CD4-positive, CD25-positive, alpha-beta regulatory T cell (primary cell): ENCODE measurements around the gene AIG1. TPM values are rescaled to one million over a fixed set of nuclear protein-coding genes. Genes with fewer than 3 reads are reported as not detected.

Source experiments
- ATAC-seq, 2 donors: fragments of 150-1000 bp; cut with Tn5 transposase; one replicate each; pipeline ENCODE4 v1.10.0; 2021; ENCODE audit warnings: low read depth in 2 of 2, moderate number of reproducible peaks in 2 of 2, moderate library complexity in 1 of 2
- DNase-seq, 3 donors: peaks; one replicate each; pipeline versions ENCODE4 v3.0.0 to v3.0.0-alpha.2; 2012 to 2022; ENCODE audit warnings: mixed read lengths in 1 of 3
- H3K27ac ChIP-seq: one replicate; pipeline ENCODE4 v1.7.0; 2013; ENCODE audit warnings: mild to moderate bottlenecking, low read length; ENCODE audit not compliant: insufficient read depth, poor library complexity, severe bottlenecking
- H3K27me3 ChIP-seq: one replicate; pipeline ENCODE4 v1.7.0; 2013; ENCODE audit warnings: low read length; ENCODE audit not compliant: control insufficient read depth, insufficient read depth
- H3K36me3 ChIP-seq: one replicate; pipeline ENCODE4 v1.7.0; 2013; ENCODE audit warnings: mild to moderate bottlenecking, low read length, moderate library complexity; ENCODE audit not compliant: control insufficient read depth, insufficient read depth
- H3K4me1 ChIP-seq: 2 replicates; pipeline ENCODE4 v1.7.0; 2013; ENCODE audit warnings: mild to moderate bottlenecking, low read length; ENCODE audit not compliant: insufficient read depth, control insufficient read depth, poor library complexity, severe bottlenecking
- H3K4me3 ChIP-seq: one replicate; pipeline ENCODE4 v1.7.0; 2013; ENCODE audit warnings: low read depth, mild to moderate bottlenecking, low read length, moderate library complexity
- H3K9me3 ChIP-seq, 2 experiments: 1 replicate in 1 of 2; 2 replicates in 1 of 2; pipeline ENCODE4 v1.7.0; 2013; ENCODE audit warnings: low read length in 2 of 2, mild to moderate bottlenecking in 1 of 2, moderate library complexity in 1 of 2; ENCODE audit not compliant: control insufficient read depth in 2 of 2
- H3K27ac Mint-ChIP-seq, 3 donors: one replicate each; pipeline ENCODE4 v1.8.0; 2020 to 2022; ENCODE audit warnings: mild to moderate bottlenecking in 3 of 3, mixed read lengths in 3 of 3, moderate library complexity in 2 of 3
- H3K27me3 Mint-ChIP-seq: one replicate; pipeline ENCODE4 v1.8.0; 2022; ENCODE audit warnings: mild to moderate bottlenecking, mixed read lengths
- H3K36me3 Mint-ChIP-seq: one replicate; pipeline ENCODE4 v1.8.0; 2020; ENCODE audit warnings: mixed read lengths
- H3K4me1 Mint-ChIP-seq, 4 donors: one replicate each; pipeline ENCODE4 v1.8.0; 2020 to 2022; ENCODE audit warnings: mixed read lengths in 4 of 4, mild to moderate bottlenecking in 1 of 4
- H3K4me3 Mint-ChIP-seq, 4 donors: one replicate each; pipeline ENCODE4 v1.8.0; 2020 to 2022; ENCODE audit warnings: mild to moderate bottlenecking in 4 of 4, mixed read lengths in 4 of 4, moderate library complexity in 3 of 4
- H3K9me3 Mint-ChIP-seq, 7 donors: one replicate each; pipeline ENCODE4 v1.8.0; 2020 to 2022; ENCODE audit warnings: mixed read lengths in 7 of 7, mild to moderate bottlenecking in 3 of 7, moderate library complexity in 2 of 7
- polyA plus RNA-seq, 4 donors: library from polyadenylated mRNA; unstranded; fragments of 300-500 nt; fragmentation: Illumina TruSeq; gene quantifications; one replicate each; pipeline ENCODE4 v1.2.3, GENCODE V29; 2021
- total RNA-seq: library from RNA; stranded (reverse); gene quantifications from one replicate; pipeline ENCODE4 v1.2.3, GENCODE V29; 2022

The AIG1 gene
- total and polyA plus RNA-seq, 5 donors from 2014 or later = 4.2 to 19.6 (median 13.9) TPM

DNA sequence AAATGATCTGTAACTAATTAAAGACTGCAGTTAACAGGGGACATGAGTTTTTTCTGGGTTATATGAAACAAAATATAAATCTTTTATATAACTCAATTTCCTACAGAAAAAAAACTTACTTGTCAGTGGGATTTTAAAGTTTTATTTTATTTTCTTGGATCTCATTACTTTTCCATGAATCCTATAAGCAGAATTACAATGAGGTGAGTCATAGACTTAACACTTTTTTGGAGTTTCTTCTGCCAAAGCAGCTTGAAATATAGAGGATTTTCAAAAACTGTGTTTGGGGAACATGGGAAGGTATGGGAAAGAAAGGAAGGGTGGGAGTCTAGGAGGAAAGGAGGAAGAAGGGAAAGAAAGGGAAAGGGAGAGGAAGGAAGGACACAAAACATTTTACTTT is 130.7 kb downstream of the AIG1 start:
- no peaks in the 10 kb centered on the region for H3K27me3 Mint-ChIP-seq
- H3K9me3 ChIP-seq = no peaks in the 10 kb centered on the region
- no peak overlapping the region for H3K4me3 Mint-ChIP-seq
- DNase-seq (no peak), ATAC-seq (no peak)
- no peaks in the 10 kb centered on the region for H3K9me3 Mint-ChIP-seq
- no peaks in the 10 kb centered on the region for H3K4me1 Mint-ChIP-seq
- no peak overlapping the region for H3K27ac ChIP-seq
- H3K36me3 Mint-ChIP-seq = peaks cover 29% of the 10 kb centered on the region
- no peak overlapping the region for H3K4me3 ChIP-seq
- no peaks in the 10 kb centered on the region for H3K4me1 ChIP-seq
- H3K36me3 ChIP-seq = no peaks in the 10 kb centered on the region
- no peaks in the 10 kb centered on the region for H3K27me3 ChIP-seq
- H3K27ac Mint-ChIP-seq = no peak overlapping the region

DNA sequence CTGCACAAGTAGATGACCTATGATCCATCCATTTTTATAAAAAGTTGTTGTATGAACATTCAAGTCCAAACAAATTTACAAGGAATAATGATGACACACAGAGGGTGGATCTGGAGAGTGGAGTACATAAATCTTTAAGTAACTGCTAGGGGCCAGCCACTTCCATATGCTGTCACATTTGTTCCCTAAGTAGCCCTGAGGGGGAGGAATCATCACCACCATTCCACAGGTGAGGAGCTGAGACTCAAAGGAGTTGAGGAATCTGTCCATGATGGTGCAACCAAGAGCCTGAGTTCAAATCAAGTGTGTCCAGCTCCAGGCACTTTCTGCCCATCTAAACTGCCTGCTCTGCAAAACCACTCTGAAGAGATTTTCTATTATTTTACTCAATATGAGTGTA is 132.1 kb downstream of the AIG1 start:
- no peaks in the 10 kb centered on the region for H3K9me3 ChIP-seq
- no peaks in the 10 kb centered on the region for H3K27me3 Mint-ChIP-seq
- no peak overlapping the region for H3K4me3 ChIP-seq
- H3K4me1 ChIP-seq = no peaks in the 10 kb centered on the region
- no peak overlapping the region for H3K27ac Mint-ChIP-seq
- no peaks in the 10 kb centered on the region for H3K36me3 ChIP-seq
- no peaks in the 10 kb centered on the region for H3K4me1 Mint-ChIP-seq
- H3K27ac ChIP-seq = no peak overlapping the region
- peaks cover 28% of the 10 kb centered on the region for H3K36me3 Mint-ChIP-seq
- H3K27me3 ChIP-seq = no peaks in the 10 kb centered on the region
- ATAC-seq = no peak
- H3K9me3 Mint-ChIP-seq = no peaks in the 10 kb centered on the region
- H3K4me3 Mint-ChIP-seq = no peak overlapping the region
- DNase-seq = no peak

GRCh38 chr6:143193571-143194094 is 132.9 kb downstream of the AIG1 start:
- no peaks in the 10 kb centered on the region for H3K36me3 ChIP-seq
- no peaks in the 10 kb centered on the region for H3K4me1 Mint-ChIP-seq
- ATAC-seq (no peak), DNase-seq (no peak)
- no peak overlapping the region for H3K4me3 ChIP-seq
- no peak overlapping the region for H3K27ac ChIP-seq
- H3K27me3 ChIP-seq = no peaks in the 10 kb centered on the region
- no peaks in the 10 kb centered on the region for H3K9me3 ChIP-seq
- H3K27ac Mint-ChIP-seq = no peak overlapping the region
- H3K27me3 Mint-ChIP-seq = no peaks in the 10 kb centered on the region
- no peaks in the 10 kb centered on the region for H3K9me3 Mint-ChIP-seq
- no peaks in the 10 kb centered on the region for H3K4me1 ChIP-seq
- peaks cover 25% of the 10 kb centered on the region for H3K36me3 Mint-ChIP-seq
- no peak overlapping the region for H3K4me3 Mint-ChIP-seq

- DNase-seq (no peak), ATAC-seq (no peak)
- no peak overlapping the region for H3K4me3 Mint-ChIP-seq
- H3K36me3 ChIP-seq = no peaks in the 10 kb centered on the region
- H3K4me1 Mint-ChIP-seq = no peaks in the 10 kb centered on the region
- no peak overlapping the region for H3K27ac Mint-ChIP-seq
- H3K9me3 Mint-ChIP-seq = no peaks in the 10 kb centered on the region
- H3K36me3 Mint-ChIP-seq = peaks cover 25% of the 10 kb centered on the region
- no peak overlapping the region for H3K4me3 ChIP-seq
- no peaks in the 10 kb centered on the region for H3K27me3 Mint-ChIP-seq
- no peaks in the 10 kb centered on the region for H3K9me3 ChIP-seq
- H3K27me3 ChIP-seq = no peaks in the 10 kb centered on the region
- no peak overlapping the region for H3K27ac ChIP-seq
- no peaks in the 10 kb centered on the region for H3K4me1 ChIP-seq
Observed at GRCh38 chr6:143194095-143194589, 133.5 kb downstream of the AIG1 start.

DNA sequence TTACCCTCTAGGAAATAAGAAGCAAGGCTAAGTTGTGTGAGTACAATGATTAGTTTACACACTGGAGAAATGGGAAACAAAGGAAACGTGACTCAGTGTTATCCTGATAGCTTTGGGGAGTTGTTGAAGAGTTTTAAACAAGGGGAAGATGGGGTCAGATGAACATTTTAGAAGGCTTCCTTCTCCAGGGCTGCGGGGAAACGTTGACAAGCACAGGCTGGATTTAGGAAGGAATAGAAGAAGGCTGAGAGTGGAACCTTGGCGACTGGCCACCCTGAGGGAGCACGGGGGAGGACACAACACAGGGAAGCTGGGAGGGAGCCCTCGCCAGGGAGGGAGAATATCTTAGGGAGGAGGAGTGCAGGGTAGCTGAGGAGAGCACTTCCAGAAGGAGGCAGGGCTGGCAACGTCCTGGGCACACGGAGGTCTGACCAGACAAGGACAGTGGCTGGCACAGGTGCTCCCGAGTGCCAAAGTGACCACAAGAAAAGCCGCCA is 134.7 kb downstream of the AIG1 start:
- no peak for ATAC-seq
- Mint-ChIP-seq H3K27ac (peak overlapping the region in 1 of 3 donors; percentile 14), H3K4me1 (no peaks in the 10 kb centered on the region), H3K9me3 (no peaks in the 10 kb centered on the region), H3K36me3 (peaks cover 15% of the 10 kb centered on the region), H3K4me3 (no peak overlapping the region), H3K27me3 (no peaks in the 10 kb centered on the region)
- Histone ChIP-seq H3K27me3 (no peaks in the 10 kb centered on the region), H3K27ac (no peak overlapping the region), H3K9me3 (no peaks in the 10 kb centered on the region), H3K4me3 (no peak overlapping the region), H3K4me1 (no peaks in the 10 kb centered on the region), H3K36me3 (no peaks in the 10 kb centered on the region)
- DNase-seq = no peak

- H3K4me1 Mint-ChIP-seq = no peaks in the 10 kb centered on the region
- no peak overlapping the region for H3K27ac Mint-ChIP-seq
- no peak overlapping the region for H3K4me3 Mint-ChIP-seq
- H3K9me3 Mint-ChIP-seq = no peaks in the 10 kb centered on the region
- peaks cover 15% of the 10 kb centered on the region for H3K36me3 Mint-ChIP-seq
- no peak overlapping the region for H3K27ac ChIP-seq
- no peaks in the 10 kb centered on the region for H3K27me3 ChIP-seq
- no peaks in the 10 kb centered on the region for H3K36me3 ChIP-seq
- no peaks in the 10 kb centered on the region for H3K4me1 ChIP-seq
- no peak for DNase-seq
- no peaks in the 10 kb centered on the region for H3K9me3 ChIP-seq
- H3K27me3 Mint-ChIP-seq = no peaks in the 10 kb centered on the region
- ATAC-seq = no peak
- H3K4me3 ChIP-seq = no peak overlapping the region
Observed at GRCh38 chr6:143196525-143197225, 136.0 kb downstream of the AIG1 start.

DNA sequence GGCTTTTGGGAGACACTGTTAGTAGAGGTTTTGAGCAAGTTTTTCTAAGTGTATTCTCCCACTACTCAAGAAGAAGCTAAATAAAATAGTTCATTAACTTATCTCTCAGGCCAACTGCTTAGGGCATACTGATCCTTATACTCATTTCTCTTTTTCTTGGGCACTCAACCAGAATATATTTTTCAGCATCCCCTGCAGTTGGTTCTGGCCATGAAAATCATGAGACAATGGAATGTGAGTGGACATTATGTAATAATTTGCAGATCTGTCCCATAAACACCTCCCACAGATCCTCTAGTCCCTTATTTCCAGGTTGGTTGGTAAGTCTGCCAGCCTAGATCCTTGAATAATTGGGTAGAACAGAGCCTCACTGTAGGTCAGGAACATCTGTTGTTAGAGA is 136.7 kb downstream of the AIG1 start:
- H3K9me3 ChIP-seq = no peaks in the 10 kb centered on the region
- H3K4me3 ChIP-seq = no peak overlapping the region
- Mint-ChIP-seq H3K27ac (no peak overlapping the region), H3K4me1 (no peaks in the 10 kb centered on the region), H3K27me3 (no peaks in the 10 kb centered on the region), H3K9me3 (no peaks in the 10 kb centered on the region), H3K4me3 (no peak overlapping the region), H3K36me3 (peaks cover 15% of the 10 kb centered on the region)
- ATAC-seq (no peak), DNase-seq (no peak)
- H3K4me1 ChIP-seq = no peaks in the 10 kb centered on the region
- H3K27me3 ChIP-seq = no peaks in the 10 kb centered on the region
- H3K27ac ChIP-seq = no peak overlapping the region
- no peaks in the 10 kb centered on the region for H3K36me3 ChIP-seq

DNA sequence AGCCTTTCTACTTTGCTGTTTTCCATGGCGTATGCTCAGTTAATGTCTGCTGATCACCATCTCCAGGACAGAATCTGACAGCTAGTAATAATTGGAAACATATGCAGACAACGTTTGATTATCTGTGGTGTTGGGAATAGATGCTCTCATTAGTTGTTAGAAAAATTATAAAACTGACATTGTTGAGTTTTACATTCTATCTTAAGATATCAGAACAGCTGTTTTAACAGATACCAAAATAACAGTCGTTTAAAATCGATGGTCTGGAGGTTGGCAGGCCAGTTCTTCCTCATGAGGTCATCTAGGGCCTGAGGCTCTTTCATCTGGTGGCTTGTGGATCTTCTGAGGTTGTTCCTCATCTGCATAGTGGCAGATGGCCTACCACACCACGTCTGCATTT is 137.6 kb downstream of the AIG1 start:
- no peak overlapping the region for H3K27ac ChIP-seq
- DNase-seq (no peak), ATAC-seq (no peak)
- Mint-ChIP-seq H3K4me1 (no peaks in the 10 kb centered on the region), H3K9me3 (peaks cover 0 to 3% (median 0%) of the 10 kb centered on the region in 7 donors), H3K4me3 (no peak overlapping the region), H3K27me3 (no peaks in the 10 kb centered on the region), H3K36me3 (peaks cover 19% of the 10 kb centered on the region), H3K27ac (no peak overlapping the region)
- H3K4me1 ChIP-seq = no peaks in the 10 kb centered on the region
- no peaks in the 10 kb centered on the region for H3K36me3 ChIP-seq
- H3K27me3 ChIP-seq = no peaks in the 10 kb centered on the region
- no peak overlapping the region for H3K4me3 ChIP-seq
- H3K9me3 ChIP-seq = no peaks in the 10 kb centered on the region
